Muscle of arm (tissue), 12 donors: ENCODE results near the gene LMF2. TPM values are rescaled to one million over a fixed set of nuclear protein-coding genes. Genes with fewer than 3 reads are reported as not detected.

Experiments
- DNase-seq: peaks from one replicate; pipeline ENCODE4 v3.0.0-alpha.2; 2013
- polyA plus RNA-seq, 12 donors: library from polyadenylated mRNA; unstranded; fragments of 120-200 nt; gene quantifications; one replicate each; pipeline ENCODE4 v1.2.1, GENCODE V29; 2013; ENCODE audit not compliant: insufficient read length in 12 of 12

The LMF2 gene
- polyA plus RNA-seq, 12 donors = 26.3 to 67.1 (median 33.1) TPM; not detected in 1

DNA sequence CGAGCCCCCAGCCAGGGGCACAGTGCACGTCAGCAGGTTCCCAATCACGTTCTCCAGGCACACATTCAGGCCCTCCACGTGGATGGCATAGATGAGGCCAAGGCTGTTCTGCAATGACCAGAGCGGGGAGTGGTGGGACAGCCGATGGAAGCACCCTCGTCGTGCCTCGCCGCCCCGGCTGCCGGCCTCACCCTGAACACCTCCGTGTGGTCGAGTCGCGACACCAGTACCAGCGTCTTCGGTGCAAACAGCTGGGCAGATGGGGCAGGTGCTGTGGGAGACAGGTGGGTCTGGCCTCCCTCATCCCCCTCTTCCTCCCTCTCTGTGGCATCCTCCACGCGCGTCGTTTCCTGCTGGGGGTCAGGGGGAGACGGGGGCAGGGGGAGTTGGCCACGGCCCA lies 40.2 kb downstream of the LMF2 start:
- DNase-seq = no peak

DNA sequence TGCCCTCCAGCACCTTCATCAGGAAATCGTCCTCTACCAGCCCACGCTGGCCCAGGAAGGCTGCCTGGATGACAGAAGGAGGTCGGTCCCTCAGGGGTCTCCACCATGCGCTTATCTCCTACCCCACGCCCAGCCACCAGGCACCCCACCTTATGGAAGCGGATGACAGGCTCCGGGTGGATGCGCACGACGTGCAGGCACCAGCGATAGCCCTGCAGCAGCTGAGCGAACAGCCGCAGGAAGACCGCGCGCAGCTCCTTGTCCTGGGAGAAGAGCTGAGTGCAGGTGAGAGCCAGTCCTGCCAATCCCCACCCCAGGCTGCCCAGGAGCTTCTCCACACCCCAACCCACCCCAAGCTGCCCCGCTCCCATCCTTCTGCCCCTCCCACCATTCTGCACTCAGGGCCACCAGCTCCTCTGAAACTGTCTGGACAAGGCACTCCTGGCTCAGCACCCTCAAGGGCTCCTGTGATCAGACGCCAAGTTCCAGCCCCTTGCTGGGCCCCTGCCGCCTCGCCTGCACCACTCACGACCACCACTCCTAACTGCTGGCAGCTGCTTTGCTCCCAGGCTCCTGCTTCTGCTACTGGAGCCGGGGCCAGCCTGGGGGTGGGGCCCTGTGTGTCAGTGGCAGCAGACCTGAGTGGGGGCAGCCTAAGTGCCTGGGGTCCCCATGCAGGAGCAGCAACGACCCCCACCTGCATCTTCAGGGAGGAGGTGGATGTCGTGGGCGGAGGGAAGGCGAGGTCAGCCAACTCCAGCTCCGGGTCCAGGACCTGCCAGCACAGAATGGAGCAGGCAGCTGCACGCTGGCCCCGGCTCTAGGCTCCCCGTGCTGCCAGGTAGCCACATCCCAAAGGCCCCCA lies 42.2 kb downstream of the LMF2 start:
- DNase-seq = no peak

DNA sequence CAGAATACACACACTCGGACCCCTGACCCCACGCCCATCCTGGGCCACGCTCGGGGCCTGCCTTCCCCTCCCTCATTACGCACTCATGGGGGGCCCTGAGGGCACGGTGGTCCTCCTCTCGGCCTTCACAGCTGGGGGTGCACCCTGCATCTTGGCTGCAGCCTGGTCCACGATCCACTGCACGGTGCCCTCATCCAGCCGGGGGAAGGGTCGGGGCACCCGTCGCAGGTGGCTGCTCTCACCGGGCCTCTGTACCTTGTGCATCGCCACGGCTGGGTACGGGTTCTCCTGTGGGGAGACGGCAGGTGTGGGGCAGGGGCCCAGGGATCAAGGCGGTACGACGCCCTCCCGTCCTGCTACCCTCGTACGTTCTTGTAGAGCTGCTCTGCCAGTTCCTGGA lies 43.1 kb downstream of the LMF2 start:
- DNase-seq = no peak

DNA sequence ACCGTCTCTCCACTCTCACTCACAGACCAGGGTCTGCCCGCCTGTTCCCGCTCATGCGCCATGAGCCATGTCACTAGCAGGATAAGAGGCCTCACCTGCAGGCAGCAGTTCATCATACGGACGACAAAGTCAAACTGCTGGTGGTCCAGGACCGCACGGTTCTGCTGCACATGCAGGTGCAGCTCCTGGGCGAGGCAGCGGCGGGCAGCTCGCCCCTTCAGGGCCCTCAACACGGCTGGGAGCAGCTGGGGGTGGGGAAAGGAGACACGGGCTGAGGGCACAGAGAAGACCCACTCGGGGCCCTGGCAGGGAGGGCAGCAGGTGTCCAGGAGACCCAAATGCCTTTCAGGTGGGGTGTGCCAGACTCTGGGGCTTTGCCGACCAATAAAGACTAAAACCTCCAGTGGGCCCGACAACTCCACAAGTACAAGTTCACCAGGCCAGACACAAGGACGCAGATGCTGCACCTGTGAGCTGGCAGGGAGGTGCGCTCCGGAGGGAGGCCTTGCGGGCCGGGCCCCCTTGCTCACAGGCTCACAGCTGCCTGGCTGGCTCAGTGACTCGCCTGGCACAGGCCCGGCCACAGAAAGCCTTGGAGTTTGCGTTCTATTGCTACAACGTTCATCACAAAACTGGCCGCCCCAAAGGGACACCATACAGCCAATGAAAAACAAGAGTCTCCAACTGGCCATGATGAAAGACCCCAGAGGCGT lies 44.2 kb downstream of the LMF2 start:
- no peak for DNase-seq

DNA sequence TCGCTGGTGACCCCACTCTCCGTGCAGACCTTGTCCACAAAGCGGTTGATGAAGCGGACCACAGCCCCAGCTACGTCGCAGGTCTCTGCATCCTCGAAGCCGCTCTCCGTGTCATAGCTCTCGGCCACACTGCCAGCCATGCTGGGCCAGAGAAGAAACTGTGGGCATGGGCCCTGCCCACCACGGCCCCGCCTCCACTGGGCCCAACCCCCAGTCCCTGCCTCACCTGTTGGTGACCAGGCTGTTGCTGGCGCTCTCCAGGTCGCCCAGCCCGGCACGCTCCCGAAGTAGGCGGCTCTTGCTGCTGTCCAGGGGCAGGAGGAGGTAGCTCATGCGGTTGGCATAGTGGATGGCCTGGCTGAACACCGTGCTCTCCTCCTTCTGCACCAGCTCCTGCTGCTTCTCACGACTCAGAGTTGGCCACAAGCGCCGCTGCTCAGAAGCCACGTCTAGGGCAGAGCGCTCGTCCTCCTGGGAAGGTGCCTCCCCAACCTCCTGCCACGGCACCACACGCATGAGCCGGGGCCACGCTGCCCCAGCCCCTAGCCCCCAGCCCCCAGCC lies 45.4 kb downstream of the LMF2 start:
- DNase-seq = no peak

DNA sequence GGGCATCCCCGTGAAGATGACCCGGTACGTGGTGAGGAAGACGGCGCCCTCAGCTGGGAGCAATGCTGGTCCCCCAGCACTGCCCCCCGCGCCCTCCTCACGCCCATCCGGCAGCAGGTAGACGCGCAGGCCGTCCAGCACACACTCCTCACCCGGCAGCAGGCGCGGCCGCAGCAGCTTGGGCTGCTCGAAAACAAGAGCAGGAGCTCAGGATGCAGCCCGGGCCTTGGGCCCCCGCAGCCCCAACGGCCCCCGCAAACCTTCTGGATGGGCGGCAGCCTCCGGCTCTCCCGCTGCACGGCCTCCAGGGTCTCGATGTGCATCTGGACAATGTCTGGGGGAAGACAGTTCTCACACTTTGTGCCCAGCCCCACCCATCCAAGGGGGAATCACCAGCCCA lies 46.0 kb downstream of the LMF2 start:
- no peak for DNase-seq

DNA sequence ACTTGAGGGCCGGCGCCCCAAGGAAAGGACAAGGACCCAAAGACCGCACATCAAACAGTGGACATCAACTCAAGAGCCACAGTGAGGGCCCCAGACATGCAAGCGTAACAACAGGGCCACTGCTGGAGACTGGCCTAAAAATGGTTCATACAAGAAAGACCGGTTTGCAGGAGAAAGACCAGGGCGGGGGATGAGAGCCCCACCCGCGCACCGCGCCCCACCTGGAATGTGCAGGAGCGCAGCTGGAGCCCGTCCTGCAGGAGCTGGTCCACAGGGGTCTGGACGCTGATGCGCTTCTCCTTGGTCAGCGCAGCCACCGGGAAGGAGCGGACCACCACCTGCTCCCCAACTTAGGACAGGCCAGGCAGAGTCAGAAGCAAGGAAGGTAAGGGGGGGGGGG lies 46.6 kb downstream of the LMF2 start:
- DNase-seq = no peak

DNA sequence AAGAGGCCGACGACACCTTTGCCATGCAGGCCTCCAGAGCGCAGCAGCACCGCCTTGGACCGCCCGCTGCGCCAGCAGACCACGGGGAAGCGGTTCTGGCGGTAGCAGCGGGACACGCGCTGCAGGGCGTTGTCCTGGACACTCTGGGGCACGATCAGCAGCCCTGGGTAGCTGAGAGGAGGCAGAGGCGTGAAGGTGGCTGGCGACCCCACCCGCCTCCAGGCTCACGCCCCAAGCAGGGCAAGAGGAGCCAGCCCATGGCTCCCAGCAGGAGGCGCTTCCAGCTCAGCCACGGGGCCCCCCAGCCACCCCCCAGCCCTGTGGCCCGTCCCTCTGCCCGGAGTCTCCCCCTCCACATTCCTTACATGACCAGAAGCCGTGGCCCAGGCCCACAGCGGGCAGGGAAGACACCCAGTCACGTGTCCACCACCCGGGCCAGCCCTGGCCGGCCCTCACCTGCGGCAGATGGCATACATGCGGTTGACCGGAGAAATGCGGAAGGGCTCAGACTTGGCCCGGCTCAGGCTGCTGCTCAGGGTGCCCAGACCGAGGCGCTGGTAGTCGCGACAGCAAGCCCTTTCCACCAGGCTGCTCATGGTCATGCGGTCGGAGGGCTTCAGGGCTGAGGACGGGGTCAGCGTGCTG lies 47.9 kb downstream of the LMF2 start:
- DNase-seq = no peak

DNA sequence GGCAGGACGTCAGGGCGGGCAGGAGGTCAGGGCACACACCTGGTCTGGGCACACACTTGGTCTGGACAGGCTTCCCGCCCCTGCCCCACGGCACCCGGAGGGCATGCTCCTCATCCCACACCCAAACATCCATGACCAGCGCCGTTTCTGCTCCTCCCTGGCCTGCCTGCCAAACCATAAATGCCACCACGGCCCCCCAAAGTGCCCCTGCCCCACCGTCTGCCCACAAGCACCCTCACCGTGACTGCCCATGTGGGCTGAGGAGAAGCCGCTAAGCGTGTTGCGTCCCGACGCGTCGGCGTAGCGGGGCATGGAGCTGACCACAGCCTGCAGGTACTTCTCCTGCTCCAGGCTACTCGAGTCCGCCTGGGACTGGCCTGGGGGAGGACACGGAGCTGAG lies 48.5 kb downstream of the LMF2 start:
- no peak for DNase-seq

DNA sequence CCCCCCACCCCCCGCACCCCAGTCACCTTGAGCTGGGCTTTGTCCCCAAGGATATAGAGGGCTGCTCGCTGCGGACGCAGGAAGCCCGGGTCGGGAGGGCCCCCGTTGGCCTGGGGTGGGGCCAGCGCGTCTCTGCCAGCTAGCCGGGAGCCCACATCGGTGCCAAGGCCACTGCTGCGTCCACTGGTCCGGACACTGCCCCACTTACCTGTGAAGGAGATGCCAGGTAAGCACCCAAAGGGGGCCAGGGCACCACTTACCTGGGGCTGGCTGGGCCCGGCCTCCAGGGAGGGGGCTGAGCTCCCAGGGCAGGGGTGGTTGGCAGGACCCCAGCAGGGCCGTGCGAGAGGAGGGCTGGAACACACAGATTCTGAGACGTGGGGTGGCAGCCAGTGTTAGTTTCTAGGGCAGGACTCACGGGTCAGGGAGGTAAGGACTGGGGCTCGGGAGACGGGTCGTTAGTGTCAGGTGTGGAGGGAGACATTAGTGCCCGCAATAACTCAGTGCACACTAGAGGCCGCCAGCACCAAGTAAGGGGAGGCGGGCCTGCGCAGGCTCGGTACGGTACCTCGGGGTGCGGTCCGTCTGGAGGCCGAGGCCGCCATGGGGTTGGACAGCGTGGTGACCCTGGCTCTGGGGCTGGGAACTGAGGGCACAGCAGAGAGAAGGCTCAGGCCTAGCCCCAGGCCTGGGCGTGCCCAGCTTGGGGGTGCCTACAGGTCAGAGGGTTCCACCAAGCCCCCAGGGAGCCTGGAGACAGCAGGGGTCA lies 50.9 kb downstream of the LMF2 start:
- DNase-seq = no peak

DNA sequence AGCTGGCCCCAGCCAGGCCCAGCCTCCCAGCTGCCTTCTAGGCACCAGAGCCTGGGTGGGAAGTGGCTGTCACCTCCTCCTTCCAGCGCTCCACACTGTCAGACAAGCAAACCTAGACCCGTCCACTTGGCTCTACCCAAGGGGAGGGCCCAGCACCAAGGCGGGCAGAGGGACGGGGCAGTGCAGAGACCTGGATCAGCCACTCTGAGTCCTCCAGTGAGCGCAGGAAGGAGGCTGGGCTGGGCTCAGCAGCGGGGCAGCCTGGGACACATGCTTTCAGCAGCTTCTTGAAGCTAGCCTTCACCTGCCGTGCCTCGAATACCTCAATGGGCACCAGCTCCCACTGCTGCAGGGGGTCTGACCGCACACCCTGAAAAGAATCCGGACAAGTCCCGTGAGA lies 51.5 kb downstream of the LMF2 start:
- no peak for DNase-seq

DNA sequence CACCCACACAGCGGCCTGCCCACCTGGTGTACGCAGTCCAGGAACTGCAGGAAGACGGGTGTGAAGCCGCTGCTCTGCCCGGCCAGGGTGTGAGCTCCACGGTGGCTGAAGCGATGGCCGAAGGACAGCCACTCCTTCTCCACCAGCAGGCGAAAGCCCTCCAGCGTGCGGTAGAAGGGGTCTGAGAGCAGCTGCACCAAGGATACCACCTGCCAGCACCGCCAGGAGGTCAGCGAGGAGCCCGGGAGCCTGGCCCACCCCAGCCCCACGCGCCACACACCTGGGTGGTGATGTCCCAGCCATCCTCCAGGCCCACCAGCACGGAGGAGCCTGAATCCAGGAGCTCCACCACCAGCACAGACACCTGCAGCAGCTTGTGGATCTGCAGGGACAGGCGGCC lies 52.3 kb downstream of the LMF2 start:
- DNase-seq = no peak

DNA sequence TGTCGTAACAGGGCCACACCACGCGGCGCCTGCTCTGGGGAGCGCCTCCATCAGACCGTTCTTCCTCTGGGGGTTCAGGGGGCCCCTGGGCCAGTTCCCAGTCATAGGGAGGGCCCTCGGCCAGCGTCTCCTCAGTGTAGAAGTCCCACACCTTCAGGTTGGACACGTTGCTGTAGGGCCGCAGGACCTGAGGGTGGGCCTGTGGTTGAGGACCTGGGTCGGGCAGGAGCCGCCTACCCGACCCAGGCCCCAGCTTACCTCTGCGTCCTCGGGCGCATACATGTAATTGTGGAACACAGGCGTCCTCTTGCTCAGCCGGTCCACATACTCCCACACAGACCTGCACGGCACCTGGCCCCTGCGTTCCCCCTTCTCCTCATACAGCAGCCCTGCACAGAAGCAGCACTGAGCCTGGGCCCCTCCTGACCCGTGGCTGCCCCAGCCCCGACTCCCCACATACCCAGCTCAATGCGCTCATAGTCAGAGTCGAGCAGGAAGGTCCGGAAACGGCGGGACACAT lies 52.9 kb downstream of the LMF2 start:
- no peak for DNase-seq

Other genes starting within 250 kb of the LMF2 start
- 100 to 1,000 TPM in 1 of 12 donors, 10 to 100 TPM in 10, 1 to 10 TPM in 1; 9.0 to 156 (median 18.0) TPM for gene MAPK12, start 246.0 kb downstream of the LMF2 start, polyA plus RNA-seq
- 1 to 10 TPM in 11 of 12 donors, not detected in 1; 4.4 to 7.4 (median 5.5) TPM for gene MAPK11, start 237.3 kb downstream of the LMF2 start, polyA plus RNA-seq
- gene PLXNB2, start 200.1 kb downstream of the LMF2 start, polyA plus RNA-seq = 100 to 1,000 TPM in 3 of 12 donors, 10 to 100 TPM in 8, not detected in 1; 67.3 to 124 (median 74.3) TPM
- 10 to 100 TPM in 1 of 12 donors, 1 to 10 TPM in 9, not detected in 2; 4.0 to 11.9 (median 4.4) TPM for gene DENND6B, start 180.7 kb downstream of the LMF2 start, polyA plus RNA-seq
- 10 to 100 TPM in 11 of 12 donors, not detected in 1; 23.5 to 43.1 (median 30.7) TPM for gene PPP6R2, start 164.4 kb downstream of the LMF2 start, polyA plus RNA-seq
- 10 to 100 TPM in 11 of 12 donors, not detected in 1; 28.1 to 48.3 (median 35.0) TPM for gene SBF1, start 32.7 kb downstream of the LMF2 start, polyA plus RNA-seq
- gene ADM2, start 26.2 kb downstream of the LMF2 start, polyA plus RNA-seq = 1 to 10 TPM in 1 of 12 donors, under 1 TPM in 9, not detected in 2; 0.16 to 1.6 (median 0.34) TPM
- under 1 TPM in 3 of 12 donors, not detected in 9; 0.16 to 0.20 (median 0.18) TPM for gene MIOX, start 20.8 kb downstream of the LMF2 start, polyA plus RNA-seq
- 10 to 100 TPM in 11 of 12 donors, not detected in 1; 22.0 to 33.1 (median 29.8) TPM for gene NCAPH2, start 522 bp upstream of the LMF2 start, polyA plus RNA-seq
- gene SCO2, start 17.9 kb upstream of the LMF2 start, polyA plus RNA-seq = 1 to 10 TPM in 7 of 12 donors, under 1 TPM in 1, not detected in 4; 0.28 to 4.3 (median 2.0) TPM
- 10 to 100 TPM in 1 of 12 donors, 1 to 10 TPM in 10, not detected in 1; 1.9 to 25.0 (median 2.9) TPM for gene TYMP, start 22.3 kb upstream of the LMF2 start, polyA plus RNA-seq
- under 1 TPM in 2 of 12 donors, not detected in 10; 0.09 to 0.17 TPM for gene KLHDC7B, start 38.2 kb upstream of the LMF2 start, polyA plus RNA-seq
- not detected for gene SYCE3, start 55.2 kb upstream of the LMF2 start, polyA plus RNA-seq
- gene CPT1B, start 70.7 kb upstream of the LMF2 start, polyA plus RNA-seq = 10 to 100 TPM in 11 of 12 donors, not detected in 1; 22.1 to 61.0 (median 35.1) TPM
- 10 to 100 TPM in 11 of 12 donors, not detected in 1; 36.0 to 74.3 (median 47.3) TPM for gene CHKB, start 75.1 kb upstream of the LMF2 start, polyA plus RNA-seq
- gene MAPK8IP2, start 93.1 kb upstream of the LMF2 start, polyA plus RNA-seq = 1 to 10 TPM in 1 of 12 donors, under 1 TPM in 10, not detected in 1; 0.11 to 3.1 (median 0.43) TPM
- 10 to 100 TPM in 11 of 12 donors, not detected in 1; 10.4 to 22.9 (median 13.4) TPM for gene ARSA, start 120.5 kb upstream of the LMF2 start, polyA plus RNA-seq
- 10 to 100 TPM in 11 of 12 donors, not detected in 1; 10.7 to 26.1 (median 14.6) TPM for gene SHANK3, start 165.1 kb upstream of the LMF2 start, polyA plus RNA-seq
- under 1 TPM in 7 of 12 donors, not detected in 5; 0.15 to 0.58 (median 0.32) TPM for gene ACR, start 230.5 kb upstream of the LMF2 start, polyA plus RNA-seq